GM19372 (cell line): Measurements from ENCODE around the gene BNC2.

Source experiments
- ATAC-seq: cut with Tn5 transposase; IDR thresholded peaks from one replicate; pipeline ENCODE4 v1.9.1; 2021; ENCODE audit warnings: mild to moderate bottlenecking, low read depth, moderate library complexity; ENCODE audit not compliant: unreplicated experiment

BNC2 gene

DNA sequence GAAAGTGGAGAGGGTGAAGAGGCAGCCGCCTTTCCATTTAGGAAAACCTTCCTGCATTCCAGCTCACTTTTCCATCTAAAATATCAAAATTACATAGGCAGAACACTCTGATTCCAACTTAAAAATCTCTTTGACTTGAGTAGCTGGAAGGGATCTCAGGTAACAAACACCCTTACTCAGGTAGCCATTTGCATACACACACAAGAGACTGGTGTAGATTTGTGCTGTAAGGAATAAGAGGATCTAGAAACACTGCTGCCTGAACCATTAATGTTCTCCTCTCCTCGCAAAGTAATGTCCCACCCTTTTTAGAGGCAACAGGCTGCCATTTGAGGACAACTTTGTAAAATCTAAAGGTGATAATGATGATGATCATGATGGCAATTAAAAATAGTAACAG lies 53.5 kb downstream of the BNC2 start:
- no peak for ATAC-seq

DNA sequence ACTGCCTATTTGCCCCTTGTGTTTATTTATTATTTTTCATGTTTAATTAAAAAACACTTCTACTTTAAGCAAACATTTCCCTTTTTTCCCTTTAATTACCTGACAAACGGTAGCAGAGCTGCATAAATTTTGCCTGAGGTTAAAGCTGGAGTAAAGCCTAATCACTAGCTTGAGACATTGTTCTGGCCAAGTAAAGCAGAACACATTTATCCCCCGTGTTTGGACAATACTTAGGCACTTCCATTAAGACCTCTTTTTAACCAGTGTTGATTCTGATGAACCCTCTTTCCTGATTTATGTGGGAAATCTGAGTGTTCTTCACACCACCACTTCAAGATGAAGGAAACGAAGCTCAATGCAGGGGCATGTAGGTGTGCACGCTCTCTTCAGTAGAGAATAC lies 54.5 kb downstream of the BNC2 start:
- no peak for ATAC-seq

DNA sequence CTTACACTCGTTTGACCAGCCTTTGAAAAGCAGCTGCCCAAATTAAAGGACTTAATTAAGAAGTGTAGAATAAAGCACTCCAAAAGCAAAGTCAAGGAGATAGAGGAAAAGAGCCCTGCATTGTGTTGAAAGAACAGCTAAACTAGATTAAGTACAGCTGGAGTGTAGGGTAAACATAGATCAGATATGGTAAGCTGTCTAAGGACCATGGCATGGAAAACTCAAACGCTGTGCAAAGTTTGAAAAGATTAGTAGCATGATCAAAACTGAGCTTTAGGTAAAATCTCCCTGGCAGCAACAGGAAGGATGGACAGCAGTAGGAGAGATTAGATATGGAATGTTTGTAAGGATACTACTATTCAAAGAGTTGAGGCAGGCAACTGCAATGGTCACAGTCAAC lies 55.4 kb downstream of the BNC2 start:
- ATAC-seq, result no peak

DNA sequence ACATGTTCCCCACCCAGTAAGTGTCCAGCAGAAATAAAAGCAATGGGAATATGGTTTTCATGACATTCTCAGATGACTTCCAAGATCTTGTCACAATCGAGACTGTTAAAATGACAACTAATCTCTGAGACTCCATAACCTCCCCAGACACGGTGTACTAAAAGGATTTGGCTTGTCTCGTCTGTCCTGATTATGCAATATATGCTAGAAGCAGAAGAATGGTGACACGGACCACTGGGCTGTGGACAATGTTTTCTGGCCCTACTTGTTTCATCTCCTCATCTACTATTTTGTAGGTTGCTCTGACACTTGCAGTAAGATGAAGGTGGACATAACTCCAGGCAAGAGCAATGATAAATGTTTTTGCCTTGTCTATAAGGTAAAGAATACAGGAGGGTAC lies 56.6 kb downstream of the BNC2 start:
- ATAC-seq, result no peak

DNA sequence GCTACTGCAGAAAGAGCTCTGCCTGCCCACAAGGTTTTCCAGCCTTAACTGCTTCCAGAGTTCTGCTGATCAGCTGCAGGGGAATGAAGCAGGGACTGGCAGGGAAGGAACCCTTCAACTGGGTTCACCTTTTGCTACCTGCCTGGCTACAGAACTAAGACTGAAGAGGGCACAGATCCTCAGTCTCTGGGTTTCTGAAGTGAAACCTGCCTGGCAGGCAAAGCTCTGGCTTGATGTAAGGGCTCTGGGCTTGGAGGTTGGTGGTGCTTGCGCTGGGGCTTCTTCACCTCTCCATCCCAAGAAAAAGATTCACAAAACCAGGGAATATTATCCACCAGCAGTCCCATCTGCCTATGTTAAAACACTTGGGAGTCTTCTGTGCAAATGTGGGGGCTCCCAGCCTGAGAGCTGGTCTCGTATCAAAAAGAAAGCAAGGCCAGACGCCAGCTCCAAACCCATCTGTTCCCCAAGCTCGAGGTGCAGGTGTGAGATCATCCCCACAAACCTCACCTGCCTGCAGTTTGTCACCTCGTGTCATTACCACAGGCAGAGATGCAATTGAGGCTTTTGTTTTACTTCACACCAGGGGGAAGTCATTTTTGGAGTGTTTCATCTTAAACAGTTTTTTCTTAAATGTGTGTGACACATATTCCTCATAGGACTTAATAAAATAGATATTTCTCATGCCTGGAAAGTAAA lies 58.3 kb downstream of the BNC2 start:
- ATAC-seq, result no peak

DNA sequence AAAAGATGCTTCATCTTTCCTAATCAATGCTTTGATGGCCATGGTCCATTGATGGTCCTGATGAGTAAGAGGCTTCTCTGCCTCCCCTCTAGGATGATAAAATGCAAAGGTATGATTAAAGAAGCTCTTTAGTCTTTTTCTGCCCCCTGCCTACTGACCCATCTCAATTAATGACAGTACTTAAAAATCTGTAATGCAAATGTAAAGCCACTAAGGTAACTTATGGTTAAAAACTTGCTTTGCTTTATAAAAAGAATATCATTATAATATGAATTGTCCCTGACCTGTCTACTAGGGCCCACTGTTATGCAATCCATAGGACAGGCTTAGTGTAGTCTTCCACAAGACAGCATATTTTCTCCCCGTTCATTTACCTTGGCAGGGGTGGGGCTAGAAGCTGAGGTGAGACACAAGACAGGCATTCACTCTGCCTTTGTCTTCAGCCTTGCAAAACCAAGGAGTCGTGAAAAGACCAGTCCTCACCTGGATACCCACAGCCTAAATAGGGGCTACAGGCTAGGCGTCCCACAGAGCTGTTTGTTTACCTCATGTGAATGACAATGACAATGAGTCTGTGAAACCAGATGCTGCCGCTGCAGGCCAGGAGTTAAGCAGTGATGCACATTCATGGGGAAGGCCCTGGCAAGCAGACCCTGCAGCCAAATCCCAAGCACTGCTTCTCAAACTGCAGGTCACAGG lies 60.4 kb downstream of the BNC2 start:
- no peak for ATAC-seq

DNA sequence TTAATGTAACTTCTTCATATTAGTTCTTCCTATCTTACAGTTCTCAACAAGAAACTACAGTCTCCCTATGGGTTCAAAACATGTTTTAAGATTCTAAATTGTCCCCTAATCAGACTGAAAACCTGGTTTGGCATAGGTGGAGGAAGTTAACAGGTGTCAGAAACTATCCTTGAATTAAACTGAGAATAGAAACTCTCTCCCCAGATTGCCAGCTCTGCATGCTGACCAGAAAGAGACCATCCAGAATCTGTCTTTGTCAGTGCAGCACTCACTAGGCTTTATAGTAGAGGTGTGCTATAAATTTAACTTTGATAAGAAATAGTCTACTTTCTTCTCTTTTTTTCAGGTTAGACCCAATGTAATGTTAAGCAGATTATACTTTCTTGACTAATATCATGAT lies 63.8 kb downstream of the BNC2 start:
- no peak for ATAC-seq

DNA sequence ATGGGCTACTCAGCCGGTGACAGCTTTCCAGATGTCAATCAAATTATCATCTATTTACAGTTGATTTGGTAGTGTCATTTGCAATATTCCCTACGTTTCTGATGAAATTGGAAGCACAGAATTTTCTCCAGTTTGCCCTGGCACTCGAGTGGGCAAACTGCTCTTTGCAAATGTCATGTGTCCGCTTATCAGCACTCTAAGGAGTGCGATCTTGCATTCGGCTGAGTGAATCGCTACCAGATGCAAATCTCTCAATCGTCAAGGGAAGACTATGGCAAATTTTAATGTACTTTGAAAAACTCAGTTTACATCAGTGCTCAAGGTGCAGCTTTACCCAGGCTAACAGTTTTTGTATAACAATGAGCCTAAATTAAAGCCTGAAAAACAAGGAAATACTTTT lies 66.8 kb downstream of the BNC2 start:
- no peak for ATAC-seq

DNA sequence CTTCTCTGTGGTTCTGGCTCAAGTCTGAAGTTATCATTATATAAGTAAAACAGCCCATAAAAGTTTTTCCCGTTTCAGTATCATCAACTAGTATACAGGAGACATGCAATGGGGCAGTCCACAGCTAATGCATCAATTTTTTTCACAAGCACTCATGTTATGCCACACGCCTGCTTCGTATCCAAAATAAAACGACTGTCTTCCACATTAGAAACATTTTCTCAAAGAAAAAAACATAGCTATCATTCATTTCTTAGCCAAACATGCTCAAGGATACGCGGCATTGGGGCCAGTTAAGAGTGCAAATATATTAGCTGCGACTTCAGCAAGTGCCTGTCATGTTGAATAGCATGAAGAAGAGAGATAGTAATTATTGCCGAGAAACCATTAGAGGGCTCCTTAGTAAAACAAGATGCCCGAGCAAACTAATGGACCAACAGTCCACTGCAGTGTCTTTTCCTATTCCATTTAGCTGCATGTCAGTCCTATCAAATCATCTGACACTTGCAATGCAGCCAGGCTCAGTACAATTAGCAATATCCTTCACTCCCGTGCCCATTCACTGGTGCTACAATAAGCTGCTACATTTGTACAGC lies 68.5 kb downstream of the BNC2 start:
- ATAC-seq, result no peak

DNA sequence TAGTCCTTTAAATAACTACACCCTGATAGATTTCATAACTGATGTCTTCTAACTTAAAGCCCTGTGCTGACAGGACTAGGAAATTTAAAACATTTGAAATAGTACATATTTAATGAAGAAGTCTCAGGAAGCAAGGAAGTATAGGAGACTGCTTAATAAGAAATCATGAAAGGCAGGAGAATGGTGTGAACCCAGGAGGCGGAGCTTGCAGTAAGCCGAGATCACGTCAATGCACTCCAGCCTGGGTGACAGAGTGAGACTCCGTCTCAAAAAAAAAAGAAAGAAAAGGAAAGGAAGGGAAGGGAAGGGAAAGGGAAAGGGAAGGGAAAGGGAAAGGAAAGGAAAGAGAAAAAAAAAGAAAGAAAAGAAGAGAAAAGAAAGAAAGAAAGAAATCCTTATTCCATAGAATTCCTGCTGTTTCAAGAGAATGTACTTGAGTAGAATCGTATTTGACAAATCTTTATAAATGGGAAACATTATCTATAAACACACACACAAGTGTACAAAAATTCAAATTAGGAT lies 74.1 kb downstream of the BNC2 start:
- ATAC-seq, result no peak

DNA sequence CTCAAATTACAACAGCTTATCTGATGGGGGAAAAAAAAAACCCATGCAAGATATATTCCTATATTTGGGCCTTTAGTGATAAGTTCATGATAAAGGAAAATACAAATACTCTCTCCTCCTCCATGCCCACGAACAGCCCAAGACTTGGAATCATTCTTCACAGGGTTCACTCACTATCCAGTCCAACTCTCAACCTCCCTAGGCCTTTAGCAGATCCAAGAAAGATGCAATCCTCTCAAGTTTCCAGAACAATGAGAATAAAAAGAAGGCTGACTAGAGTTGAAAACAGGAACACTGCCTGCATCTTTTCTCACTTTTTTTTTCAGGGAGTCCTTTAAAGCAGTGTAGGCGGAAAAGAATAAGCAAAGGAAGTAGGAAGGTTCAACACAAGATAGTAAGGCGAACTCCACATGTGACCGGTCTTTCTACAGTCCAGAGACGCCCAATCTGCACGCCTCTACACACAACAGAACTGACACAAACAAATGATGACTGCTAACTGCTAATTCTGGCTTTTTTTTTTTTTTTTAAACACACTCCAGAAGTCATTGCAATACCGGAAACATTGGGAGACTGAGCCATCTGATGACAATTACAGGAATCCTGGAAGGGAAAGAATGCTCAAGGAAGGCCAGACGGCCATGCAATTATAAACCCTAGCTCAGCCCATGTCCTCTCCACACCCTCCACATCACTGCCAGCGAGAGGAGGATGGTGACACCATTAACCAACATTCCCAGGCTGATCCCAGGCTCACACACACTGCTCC lies 75.4 kb downstream of the BNC2 start:
- ATAC-seq, result no peak

DNA sequence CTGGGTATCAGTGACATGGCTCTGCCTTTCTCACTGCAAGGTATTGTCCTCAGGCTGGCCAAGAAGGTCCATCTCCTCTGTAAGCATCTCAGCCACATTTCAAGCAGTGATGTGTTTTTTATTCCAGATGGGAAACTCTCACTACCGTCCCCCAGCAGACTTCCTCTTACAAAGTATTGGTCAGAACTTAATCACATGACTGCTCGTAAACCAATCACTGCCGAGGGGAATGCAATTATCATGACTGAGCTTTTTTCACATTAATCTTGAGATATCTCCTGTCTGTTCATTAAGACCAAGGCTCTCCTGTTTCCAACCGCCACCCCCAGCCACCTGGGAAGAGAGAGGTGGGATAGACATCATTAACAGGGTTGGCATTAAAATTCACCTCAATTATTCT lies 76.4 kb downstream of the BNC2 start:
- no peak for ATAC-seq

DNA sequence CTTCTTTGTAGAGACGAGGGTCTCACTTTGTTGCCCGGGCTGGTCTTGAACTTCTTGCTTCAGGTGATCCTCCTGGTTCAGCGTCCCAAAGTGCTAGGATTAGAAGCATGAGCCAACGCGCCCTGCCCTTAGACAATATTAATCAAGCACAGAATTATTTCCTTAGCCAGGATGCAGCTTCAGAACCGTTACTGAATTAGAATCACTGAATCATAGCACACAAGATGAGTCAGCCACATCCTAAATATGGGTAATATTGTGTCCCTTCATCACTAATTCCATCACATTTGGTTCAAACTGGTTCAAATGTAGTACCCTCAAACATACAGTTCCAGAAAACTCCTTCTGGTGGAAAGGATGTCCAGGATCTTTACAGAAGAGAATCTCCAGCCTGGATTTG lies 82.7 kb downstream of the BNC2 start:
- ATAC-seq, result no peak

DNA sequence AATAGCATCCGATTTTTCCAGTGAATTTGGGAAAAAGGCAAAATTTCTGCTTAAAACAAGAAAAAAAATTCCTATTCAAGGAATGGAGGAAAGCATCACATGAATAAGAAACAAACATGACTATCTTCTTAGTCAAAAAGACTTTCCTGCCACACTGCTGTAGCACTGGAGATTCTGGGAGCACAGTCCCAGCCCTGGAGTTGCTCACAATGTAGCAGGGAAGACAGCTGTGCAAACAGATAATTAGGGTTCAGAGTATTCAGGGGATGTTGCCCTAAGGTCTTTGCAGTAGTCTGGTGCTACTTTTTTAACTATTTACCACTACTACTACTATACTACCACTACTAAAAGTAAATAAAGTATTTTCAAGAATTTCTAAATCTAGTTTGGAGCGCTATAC lies 86.5 kb downstream of the BNC2 start:
- no peak for ATAC-seq

DNA sequence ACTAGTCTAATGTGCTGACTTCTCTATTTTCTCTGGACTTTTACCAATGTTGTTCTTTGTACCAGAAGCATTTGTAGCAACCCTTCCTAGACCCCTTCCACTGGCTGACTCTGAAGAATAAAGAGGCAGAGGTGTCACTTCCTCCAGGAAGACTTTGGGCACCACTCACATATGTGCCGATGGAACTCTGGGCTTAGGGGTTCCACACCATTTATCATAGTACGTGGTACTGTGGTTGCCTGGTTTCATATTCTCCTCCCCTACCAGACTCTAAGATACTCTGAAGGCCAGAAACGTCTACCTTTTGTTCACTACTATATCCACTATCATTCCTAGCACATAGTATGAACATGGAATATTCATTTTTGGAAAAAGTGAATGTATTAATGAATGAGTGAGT lies 88.0 kb downstream of the BNC2 start:
- no peak for ATAC-seq

DNA sequence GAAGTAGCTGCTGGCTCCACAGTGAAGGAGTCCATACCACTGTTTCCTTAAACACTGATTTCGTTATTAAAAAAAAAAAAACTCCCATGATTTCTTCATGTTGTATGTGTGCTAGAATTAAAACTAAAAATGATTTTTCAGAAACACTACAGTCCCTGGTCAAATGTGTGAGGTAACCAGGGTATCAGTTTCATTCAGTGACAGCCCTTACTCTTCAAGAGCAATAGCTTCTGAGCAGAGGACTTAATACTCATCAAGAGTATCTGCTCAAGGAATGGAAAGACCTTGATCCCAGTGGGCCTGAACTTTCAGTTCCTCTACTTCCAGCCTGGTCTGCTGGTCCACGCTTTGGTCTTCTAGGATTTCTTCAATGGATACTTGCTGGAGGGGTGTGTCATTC lies 95.1 kb downstream of the BNC2 start:
- ATAC-seq, result no peak

DNA sequence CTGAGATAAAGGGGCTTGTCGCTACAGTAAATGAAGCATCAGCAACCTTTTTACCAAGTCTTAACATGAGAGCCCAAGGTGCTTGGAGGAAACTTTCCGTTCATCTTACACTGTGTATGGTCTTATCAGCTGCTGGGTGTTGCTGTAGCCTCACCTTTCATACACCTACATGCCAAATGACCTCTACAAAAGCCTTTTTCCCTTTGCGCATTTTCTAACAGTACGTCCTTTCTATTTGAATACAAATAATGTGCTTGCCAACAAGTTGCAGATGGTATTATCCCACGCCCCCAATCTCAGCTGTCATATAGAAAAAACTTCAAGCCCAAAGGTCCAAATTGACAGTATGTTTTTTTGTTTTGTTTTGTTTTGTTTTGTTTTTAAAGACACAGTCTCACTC lies 96.9 kb downstream of the BNC2 start:
- ATAC-seq, result no peak

DNA sequence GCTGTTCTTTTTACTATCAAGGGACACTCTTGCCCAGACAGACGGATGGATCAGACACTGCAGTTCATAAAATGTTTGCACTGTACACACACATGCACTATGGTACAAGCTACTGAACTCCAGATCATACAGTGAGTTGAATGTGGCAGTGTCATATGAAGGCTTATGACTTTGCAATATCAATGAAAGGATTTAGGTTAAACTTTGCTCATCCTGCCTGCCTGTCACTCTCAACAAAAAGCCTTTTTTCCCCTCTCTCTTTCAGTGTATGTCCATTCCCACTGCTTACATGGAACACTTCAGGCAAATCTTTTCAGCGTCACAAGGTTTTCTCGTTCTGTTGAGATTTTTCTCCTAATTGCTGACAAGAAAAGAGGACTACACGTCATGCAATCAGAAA lies 97.4 kb downstream of the BNC2 start:
- no peak for ATAC-seq

DNA sequence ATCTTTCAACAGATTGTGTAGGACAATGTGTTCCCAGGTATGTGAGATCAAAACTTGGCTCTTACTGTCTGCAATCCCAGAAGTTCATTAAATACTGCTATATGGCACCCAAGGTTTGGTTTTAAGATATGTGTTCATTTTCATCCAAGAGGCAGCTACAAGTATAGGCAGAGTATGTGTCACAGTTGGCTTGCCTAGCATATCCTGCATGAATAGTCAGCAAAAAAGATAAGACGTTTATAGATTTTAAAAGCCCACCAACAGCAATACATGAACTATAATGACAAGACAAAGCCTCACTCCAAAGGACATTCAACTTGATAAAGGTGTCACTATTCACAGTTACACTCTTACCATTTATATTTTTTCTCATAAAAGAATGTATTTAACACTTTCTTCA lies 99.1 kb downstream of the BNC2 start:
- ATAC-seq, result no peak

DNA sequence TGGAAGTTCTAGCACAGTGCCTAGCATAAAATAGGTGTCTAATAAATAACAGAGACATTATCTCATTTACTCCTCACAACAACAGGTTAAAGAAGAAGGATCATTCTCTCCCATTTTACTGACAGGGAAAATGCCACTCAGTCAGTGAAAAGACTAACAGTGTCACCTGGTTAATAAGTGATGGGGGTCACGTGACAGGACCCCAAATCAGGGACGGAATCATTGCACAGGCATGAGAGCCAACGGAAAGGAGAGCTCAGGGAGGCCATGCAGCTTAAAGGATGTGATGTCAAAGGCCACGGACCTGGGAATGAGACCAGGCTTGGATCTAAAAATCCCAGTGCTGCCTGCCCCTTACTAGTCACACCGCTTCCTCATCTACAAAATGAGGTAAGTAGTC lies 101.2 kb downstream of the BNC2 start:
- ATAC-seq, result no peak

DNA sequence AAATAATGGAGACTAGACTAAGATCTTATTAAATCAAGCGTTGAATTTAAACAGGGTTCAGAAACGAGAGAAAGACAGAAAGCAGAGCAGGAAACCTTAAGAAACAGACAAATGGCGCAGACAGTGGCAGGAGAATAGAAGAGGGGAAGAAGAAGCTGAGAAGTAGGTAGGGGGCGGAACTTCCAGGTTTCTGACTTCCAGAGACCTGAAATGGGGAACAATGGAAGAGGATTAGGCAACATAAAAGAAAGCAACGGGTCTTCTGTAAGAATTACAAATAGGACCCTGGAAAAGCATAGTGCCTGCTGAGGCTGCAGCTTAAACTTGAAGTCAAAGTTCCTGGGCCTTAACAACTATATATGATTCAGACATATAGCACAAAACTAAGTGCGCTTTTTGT lies 101.7 kb downstream of the BNC2 start:
- ATAC-seq, result no peak
